GM03348 (cell line): ENCODE data around the gene HSFX3.
"Not testable (repeated sequence)": the region's sequence is repeated elsewhere in the genome, so short reads cannot be mapped to it uniquely, and the experiment has no call there.

ENCODE experiments used
- DNase-seq: peaks from one replicate; pipeline ENCODE4 v3.0.0; 2012; ENCODE audit warnings: low spot score

HSFX3 gene, protein sequence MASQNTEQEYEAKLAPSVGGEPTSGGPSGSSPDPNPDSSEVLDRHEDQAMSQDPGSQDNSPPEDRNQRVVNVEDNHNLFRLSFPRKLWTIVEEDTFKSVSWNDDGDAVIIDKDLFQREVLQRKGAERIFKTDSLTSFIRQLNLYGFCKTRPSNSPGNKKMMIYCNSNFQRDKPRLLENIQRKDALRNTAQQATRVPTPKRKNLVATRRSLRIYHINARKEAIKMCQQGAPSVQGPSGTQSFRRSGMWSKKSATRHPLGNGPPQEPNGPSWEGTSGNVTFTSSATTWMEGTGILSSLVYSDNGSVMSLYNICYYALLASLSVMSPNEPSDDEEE

DNA sequence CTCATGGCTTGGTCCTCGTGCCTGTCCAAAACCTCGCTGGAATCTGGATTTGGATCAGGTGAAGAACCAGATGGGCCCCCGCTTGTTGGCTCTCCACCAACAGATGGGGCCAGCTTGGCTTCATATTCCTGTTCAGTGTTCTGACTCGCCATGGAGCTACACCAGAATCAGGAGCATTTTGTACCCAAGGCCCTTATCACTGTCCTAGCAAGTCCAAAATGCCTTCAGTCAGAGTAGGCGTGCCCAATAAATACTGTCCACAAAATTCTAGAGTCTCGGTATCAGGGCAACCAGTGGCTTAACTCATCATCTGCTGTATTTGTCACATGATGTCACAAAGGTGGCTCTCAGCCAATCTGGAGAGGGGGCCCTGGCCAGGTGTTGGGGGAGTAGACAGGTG, at the start of gene HSFX3:
HSFX3 (minus strand) TSS at position 224 of the 400 bp plus-strand sequence; CDS start at position 152, 72 bp downstream.
- DNase-seq, result not testable (repeated sequence)

DNA sequence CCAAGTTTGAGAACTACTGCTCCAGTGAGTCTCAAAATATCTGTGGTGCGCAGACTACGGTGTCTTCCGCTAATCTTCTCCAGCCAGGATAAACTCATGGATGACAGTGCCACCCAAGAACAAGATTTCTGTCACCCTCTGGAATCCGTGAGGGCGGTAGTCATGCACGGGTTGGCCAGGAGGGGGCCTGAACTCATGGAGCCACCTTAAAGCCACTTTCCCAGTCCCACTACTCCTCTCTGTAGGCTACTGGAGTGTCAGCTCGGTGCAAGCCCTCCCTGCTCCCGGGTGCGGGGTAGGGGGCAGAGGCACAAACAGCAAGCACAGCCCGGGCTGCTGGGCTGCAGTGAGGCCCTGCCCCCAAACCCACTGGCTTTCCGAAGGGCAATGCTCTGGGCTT, 48.9 kb upstream of the HSFX3 start:
- DNase-seq, result not testable (repeated sequence)

DNA sequence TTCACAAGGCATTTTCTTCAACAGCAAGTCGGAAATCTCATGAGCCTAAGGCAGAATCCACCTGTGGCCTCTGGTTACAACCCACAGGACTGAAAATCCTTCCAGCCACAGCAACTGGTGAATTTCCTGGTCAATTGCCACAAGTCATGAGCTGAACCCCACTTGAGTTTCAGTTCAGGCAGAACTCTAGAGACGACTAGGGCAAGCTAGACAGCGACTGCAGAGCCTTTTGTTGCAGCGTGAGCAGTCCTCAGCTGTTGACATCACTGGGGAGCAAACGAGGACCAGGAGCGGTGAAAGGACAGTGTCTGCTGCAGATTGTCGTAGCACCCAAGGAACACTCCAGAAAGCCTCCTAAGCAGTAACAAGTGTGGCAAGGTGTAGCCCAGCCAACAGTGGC, 46.2 kb upstream of the HSFX3 start:
- not testable (repeated sequence) for DNase-seq

DNA sequence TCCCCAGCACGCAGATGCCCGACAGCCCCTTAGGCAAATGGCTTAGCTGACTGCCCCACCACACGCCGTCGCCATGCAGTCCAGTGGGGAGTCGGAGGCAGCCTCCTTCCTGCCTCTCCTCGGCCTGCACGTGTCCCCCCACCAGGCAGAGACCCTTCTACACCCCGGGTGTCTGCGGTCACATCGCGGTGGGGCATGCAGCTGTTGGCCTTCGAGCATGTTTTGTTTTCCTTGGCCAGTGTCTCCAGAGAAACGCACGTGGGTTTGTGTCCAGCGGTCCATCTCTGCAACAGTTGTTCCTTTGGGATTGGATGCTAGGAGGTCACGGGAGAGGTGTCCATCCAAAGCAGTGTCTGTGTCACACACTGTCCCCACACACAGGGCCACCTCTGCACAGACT, 45.5 kb upstream of the HSFX3 start, which contains the start of gene HSFX2:
HSFX2 (minus strand) TSS at position 101 of the 400 bp plus-strand sequence. CDS start 614 bp downstream, outside the sequence.
- not testable (repeated sequence) for DNase-seq

DNA sequence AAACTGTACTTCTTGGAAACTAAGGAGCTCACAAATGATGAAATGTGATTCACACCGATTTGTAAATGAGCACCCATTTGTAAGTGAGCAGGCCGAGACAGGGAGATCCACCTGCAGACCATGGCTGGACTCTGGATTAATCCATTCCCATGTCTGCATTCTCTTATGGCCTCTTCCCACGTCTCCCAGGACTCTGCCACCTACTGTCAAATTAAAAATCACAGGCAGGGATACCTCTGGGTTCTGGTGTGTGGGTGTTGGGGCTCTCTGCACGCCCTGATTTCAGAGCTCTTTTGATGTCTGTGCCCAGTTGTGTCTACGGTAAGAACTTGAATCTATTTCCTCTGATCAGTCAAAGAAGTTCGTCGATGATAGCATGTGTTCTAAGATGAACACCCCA, 41.3 kb upstream of the HSFX3 start:
- DNase-seq, result not testable (repeated sequence)

DNA sequence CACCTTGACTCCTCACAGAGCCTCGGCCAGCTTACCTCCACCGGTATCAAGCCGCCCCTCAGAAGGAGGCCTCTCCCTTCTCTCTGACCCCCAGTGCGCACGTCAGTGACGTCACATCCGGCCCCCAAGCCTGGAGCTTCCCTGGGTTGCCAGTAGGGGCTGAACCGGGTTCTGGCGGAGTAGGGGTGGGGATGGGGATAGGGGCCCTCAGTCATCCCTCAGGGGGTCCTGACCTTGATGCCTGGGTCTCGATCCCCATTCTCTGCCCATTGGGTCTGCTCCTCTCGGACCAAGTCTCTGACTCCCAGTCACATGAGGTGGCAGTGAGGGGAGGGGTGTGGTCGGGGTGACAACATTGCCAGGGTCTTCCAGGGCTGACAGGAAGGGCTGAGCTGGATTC, 37.6 kb upstream of the HSFX3 start, which contains the start of gene MAGEA9B:
MAGEA9B (minus strand) TSS at position 101 of the 400 bp plus-strand sequence. CDS start 4,280 bp downstream, outside the sequence.
- not testable (repeated sequence) for DNase-seq

DNA sequence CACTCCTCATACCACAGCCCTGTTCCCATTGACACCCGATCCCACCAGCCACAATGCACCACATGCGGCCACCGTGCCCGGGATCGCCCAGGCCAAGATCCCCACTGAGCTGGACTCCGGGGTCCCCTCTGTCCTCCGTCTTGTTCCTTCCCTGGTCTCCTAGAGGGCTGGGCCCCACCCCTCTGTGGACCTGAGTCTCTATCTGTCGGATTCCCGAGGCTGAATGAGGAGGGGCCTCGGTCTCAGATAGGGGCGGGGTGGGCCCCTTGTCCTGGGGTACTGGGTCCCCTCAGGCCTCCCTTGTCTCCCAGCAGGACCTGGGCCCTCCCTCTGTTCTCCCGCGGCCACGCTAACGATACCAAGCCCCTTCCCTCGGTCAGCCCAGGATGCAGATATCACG, 35.9 kb upstream of the HSFX3 start:
- not testable (repeated sequence) for DNase-seq

DNA sequence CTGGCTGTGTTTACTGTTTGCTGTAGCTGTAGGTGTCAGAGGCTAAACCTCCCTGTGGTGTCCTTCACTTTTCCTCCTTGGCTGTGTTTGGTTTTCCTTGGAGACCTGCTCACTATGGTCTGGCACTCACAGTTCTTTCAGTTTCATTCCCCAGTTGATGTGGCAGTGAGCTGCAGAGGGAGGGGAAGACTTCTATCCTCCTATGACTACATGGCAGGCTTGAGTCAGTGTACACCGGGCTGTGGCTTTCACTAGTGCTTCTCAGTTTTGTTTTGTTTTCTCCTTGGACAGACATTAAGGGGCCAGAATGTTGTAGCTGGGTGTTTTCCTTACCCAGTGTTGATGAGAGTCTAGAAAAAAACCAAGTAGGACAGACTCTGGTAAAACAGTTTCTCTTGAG, 23.7 kb upstream of the HSFX3 start:
- not testable (repeated sequence) for DNase-seq

DNA sequence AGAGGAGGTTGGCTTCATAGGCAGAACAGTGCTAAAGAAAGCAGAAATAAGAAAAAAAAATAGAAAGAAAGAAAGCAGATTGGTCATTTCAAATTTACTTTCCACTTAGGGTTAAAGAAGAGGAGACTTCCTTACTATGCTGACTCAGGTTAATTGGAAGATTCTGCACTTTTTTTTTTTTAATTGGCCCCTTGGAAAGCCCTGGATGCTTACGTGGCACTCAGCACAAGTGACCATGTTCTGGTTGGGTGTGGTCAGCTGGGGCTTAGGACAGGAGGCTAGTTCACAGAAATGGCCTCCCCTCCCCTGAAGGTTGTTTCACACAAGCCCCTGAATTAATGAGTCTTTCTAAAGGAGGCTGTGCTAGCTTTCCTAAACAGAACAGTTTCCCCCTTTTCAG, 23.0 kb upstream of the HSFX3 start:
- no peak for DNase-seq

DNA sequence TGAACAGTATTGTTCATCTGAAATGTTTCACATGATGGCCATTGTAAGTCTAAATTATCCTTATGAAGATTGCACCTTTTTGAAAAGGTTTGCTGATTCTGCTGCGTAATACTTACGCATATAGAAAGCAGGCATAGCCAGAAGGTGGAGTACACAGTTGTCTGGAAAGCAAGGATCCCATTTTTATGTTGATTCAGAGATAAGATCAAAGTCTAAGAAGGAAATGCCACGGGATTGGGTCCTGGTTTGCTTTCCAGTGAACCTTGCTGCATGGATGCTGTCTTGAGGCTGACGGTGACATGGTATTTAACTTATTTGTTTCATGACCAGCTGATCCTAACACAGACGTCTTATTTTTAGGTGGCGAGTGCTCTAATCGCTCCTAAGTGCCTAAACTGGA, 22.0 kb upstream of the HSFX3 start:
- DNase-seq, result no peak

DNA sequence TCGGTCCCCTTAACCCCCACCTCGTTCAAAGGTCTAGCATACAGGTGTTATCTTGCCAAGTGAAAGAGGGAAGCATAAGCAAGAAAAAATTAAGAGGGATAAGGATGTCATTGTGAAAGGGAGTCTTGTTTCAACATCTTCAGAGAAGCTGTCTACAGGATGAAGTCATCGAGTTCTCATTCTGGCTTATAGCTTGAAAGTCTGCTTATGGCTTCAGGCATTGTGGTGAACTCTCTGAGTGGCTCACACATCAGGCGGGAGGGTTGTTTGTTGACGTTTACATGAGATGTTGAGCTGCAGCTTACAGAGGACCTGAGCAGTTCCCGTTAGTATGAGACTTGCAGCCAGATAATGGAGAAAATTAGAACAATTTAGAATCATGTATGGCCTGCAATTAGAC, 20.9 kb upstream of the HSFX3 start:
- DNase-seq, result peak; percentile 26

DNA sequence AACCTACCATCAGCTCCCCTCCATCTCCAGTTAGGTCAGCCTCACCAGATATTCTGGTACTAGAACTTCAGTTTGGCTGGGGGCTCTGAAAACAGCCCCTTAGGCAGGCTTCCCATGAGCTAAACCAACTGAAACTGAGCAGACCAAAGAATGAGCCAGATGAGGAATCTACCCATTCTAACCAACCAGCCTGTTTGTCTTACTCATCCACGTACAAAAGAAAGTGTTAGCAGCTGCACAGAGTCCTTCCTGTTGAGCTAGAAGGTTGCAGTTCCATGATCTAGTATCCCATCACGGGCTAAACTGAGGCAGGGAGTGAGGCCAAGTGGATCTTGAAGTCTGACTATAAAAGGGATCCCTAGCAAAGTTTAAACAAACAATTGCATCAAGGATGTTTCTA, 20.0 kb upstream of the HSFX3 start:
- DNase-seq, result no peak

DNA sequence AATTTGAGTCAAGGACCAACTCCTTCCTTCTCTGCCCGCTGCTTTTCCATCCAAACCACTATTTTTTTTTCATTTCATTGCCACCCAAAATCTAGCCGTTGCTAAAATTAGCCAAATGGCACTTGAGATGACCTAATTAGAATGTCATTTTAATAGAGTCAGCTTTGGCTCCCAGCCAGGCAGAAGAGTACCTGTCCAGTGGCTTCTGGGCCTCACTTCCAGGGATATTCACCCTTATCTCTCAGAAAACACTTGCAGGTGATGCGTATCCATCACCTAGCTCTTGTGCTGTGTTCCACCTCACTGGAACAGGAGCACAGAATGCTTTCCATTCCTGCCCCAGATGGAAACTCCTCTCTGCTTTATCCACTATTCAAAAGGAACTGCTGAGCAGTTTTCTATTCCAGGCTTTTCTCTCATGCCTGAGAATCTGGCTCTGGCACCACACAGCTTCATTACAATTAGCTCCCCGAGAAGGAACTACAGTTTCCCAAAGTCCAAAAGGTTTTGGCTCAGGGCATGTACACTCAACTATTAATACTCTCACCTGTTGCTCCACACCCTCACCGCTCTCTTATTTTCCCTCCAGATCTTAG, 19.1 kb upstream of the HSFX3 start:
- no peak for DNase-seq

DNA sequence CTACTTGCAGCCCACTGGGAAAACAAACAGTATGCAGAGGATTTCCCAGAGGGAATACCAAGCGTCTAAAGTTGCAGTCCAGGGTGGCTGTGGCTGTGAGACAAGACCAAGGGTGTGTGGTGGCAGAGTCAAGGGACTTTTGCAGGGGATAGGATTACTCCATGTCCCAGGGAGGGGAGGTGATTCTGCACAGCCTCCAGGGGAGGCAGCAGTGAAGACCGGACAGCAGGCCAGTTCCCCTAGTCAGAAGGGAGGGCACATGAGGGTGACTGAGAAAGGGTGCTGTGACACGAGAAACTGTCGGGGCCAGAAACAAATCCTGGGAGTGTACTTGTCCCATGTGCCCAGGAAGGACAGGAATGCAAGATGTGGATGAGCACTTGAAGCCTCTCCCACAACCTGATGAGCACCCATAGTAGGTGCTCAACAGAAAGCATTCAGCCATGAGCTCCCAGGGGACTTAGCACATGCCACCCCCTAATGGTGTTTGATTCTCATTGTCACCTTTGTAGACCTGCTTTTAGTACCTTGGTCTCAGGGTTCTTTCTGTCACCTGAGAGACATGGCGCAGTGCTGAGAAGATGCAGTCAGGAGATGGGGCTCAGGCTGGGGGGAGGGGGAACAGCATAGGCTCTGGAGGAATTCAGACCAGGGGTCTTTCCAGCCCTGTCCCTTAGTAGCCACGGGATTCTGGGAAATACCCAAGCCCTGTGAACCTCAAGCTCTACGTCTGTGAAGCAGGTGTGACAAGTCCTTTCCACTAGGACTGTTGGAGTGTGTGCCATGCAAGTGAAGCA, 18.1 kb upstream of the HSFX3 start:
- no peak for DNase-seq

DNA sequence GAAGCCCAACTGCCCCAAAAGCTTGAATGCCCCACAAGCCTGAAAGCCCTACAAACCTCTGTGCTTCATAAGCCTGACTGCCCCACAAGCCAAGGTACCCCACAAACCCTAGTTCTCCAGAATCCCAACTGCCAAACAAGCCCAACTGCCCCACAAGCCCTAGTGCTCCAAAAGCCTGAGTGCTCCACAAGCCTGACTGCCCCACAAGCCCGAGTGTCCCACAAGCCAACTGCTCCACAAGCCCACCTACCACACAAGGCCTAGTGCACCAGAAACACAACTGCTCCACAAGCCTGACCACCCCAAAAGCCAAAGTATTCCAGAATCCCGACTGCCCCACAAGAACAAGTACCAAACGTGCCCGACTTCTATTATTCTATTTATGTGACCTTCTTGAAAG, 13.6 kb upstream of the HSFX3 start:
- DNase-seq, result no peak

DNA sequence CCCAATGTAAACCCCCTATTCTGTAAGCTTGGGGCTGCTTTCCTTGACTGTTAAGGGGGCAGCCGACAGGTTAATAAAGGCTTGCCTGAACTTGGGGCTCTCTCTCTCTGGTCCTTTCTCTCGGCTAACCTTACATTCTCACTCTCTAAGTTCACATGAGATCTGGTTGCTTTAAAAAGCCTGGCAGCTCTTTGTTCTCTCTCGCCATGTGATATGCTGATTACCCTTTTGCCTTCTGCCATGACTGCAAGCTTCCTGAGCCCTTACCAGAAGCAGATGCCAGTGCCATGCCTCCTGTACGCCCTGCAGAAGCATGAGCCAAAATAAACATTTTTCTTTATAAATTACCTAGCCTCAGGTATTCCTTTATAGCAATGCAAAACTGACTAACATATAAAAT, 5.5 kb upstream of the HSFX3 start:
- not testable (repeated sequence) for DNase-seq

DNA sequence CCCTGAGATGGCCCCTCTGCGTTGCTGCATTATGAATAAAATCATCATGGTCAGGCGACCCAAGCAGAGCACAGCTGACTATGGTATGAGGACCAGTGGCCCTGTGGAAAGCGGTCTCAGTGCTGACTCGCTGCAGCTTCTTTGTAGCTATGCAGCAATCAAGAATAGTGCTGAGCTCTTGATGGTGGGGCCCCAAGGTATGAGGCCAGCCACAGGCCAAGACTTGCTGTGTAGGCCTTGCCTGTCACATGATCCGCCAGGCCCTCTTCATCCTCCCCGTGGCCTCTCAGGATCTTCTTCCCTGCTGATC, 2.2 kb upstream of the HSFX3 start:
- not testable (repeated sequence) for DNase-seq

DNA sequence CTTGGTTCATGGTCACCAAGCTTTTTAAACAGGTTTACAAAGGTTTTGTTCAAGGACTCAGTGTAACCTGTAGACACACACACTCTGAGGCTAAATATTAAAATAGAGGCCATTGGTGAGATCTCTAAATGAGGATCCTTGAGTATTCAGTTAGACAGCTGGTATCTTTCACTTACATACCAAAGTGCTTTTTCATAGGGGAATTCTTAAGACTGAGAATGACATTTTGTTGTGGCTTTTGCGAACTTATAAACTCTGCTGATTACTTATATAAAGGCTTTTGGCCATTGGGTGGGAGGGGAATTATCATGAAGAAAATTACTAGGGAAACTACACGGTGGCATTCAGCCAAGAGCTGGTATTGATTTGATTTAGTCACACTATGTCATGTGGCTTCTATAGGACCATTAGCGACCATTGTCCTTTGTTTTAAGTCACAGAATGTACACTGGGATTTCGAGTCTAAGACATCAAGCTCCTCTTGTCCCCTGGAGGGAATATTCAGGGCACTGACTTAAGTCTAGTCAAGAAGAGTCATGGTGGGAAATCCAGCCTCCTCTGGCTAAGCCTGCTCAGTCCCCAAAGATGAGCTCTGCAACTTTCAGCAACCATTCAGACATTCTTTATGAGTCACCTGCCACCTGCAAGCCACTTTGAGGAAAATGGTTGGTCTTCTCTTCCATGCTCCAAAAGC, 1.7 kb upstream of the HSFX3 start:
- DNase-seq, result not testable (repeated sequence)

DNA sequence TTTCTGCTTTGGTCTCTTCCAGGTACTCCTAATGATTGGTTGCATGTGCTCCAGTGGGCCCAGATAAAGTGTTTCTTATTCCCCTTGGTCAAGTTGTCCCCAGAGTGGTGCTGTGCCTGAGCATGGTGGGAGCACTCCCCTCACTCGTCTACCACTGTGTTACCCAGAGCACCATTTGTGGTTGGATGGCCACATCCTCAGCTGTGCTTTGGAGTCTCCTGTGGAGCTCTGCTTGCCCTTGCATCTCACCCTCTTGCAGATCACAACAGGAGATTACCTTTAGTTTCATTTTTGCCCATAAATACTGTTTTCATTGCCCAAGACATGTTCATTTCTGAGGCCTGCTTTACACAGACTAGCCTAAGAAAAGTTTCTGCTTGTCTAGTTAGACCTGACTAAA, 730 bp upstream of the HSFX3 start:
- DNase-seq, result not testable (repeated sequence)

DNA sequence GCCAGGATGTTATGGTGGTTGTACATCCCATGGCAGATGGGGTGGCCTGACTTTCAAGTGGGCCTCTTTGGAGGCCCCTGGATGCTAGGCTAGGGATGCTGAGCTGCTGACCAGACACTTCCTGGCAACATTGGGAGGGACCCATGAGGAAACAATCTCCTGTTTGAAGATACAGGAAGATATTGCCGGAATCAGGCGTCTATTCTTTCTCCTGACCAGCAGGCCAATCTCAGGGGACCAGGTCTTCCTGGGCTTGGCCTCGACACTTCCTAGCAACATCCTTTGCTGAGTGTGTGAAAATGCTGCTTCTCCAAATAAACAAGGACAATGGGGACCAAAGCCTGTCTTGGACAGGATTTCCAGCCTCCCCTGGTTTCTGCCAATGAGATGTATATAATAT, 1.9 kb downstream of the HSFX3 start:
- DNase-seq, result not testable (repeated sequence)

DNA sequence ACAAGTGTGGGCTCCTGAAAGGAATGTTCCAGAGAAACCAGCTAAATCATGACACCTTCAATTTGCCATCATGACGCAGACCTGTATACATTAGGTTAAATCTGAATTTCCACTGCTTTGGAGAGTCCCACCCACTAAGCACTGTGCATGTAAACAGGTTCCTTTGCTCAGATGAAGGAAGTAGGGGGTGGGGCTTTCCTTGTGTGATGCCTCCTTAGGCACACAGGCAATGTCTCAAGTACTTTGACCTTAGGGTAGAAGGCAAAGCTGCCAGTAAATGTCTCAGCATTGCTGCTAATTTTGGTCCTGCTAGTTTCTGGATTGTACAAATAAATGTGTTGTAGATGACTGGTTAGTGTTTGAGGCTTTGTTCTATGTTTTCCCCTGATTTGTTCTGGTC, 2.8 kb downstream of the HSFX3 start:
- not testable (repeated sequence) for DNase-seq
